HFFc6 (cell line): ENCODE data around the gene E2F1. TPM values are rescaled to one million over a fixed set of nuclear protein-coding genes. Genes with fewer than 3 reads are reported as not detected.

Experiments
- DNase-seq: peaks from one replicate; pipeline ENCODE4 v3.0.0-alpha.2; 2018
- H3K27ac Mint-ChIP-seq: 2 replicates; pipeline ENCODE4 v1.8.0; 2020; ENCODE audit warnings: mild to moderate bottlenecking, mixed read lengths
- H3K27me3 Mint-ChIP-seq: 2 replicates; pipeline ENCODE4 v1.8.0; 2021; ENCODE audit warnings: mild to moderate bottlenecking, moderate library complexity, mixed read lengths; ENCODE audit not compliant: insufficient read depth
- H3K36me3 Mint-ChIP-seq: 2 replicates; pipeline ENCODE4 v1.8.0; 2021; ENCODE audit warnings: low read depth, mixed read lengths
- H3K4me1 Mint-ChIP-seq: 2 replicates; pipeline ENCODE4 v1.8.0; 2020; ENCODE audit warnings: low read depth, mixed read lengths
- H3K4me3 Mint-ChIP-seq: 2 replicates; pipeline ENCODE4 v1.8.0; 2020; ENCODE audit warnings: mild to moderate bottlenecking, moderate library complexity, mixed read lengths
- H3K9me3 Mint-ChIP-seq: 2 replicates; pipeline ENCODE4 v1.8.0; 2020; ENCODE audit warnings: mild to moderate bottlenecking, mixed read lengths
- CTCF ChIP-seq: fragments of 200-600 bp; sonication (generic); IDR thresholded peaks from 2 replicates; pipeline ENCODE4 v1.5.0; 2021; ENCODE audit warnings: antibody characterized with exemption, mild to moderate bottlenecking
- total RNA-seq, 6 experiments: library from RNA; stranded (reverse); fragmentation: NEBNext Ultra II Directional; extraction: Animal tissue kit (Norgen Biotek cat#: 25700); gene quantifications; 2 replicates in 1 of 6; 3 replicates in 5 of 6; pipeline ENCODE4 v1.2.3, GENCODE V29; 2021

The E2F1 gene
- total RNA-seq, 6 experiments from 2014 or later, result 11.3 to 21.7 (median 20.2) TPM

GRCh38 chr20:33679758-33680485 is 6.3 kb downstream of the E2F1 start:
- H3K4me1 Mint-ChIP-seq, result peaks cover 47% of the 10 kb centered on the region
- H3K9me3 Mint-ChIP-seq, result no peaks in the 10 kb centered on the region
- H3K27ac Mint-ChIP-seq, result no peak overlapping the region
- no peaks in the 10 kb centered on the region for H3K36me3 Mint-ChIP-seq
- no peak for DNase-seq
- TF ChIP-seq CTCF, result no peak
- H3K27me3 Mint-ChIP-seq, result peaks cover 5% of the 10 kb centered on the region
- H3K4me3 Mint-ChIP-seq, result no peak overlapping the region

- H3K4me3 Mint-ChIP-seq, result no peak overlapping the region
- H3K4me1 Mint-ChIP-seq, result peaks cover 47% of the 10 kb centered on the region
- peaks cover 2% of the 10 kb centered on the region; the same call in 1 of the 2 replicates for H3K27me3 Mint-ChIP-seq
- H3K27ac Mint-ChIP-seq, result no peak overlapping the region
- no peak for TF ChIP-seq CTCF
- no peaks in the 10 kb centered on the region for H3K9me3 Mint-ChIP-seq
- no peak for DNase-seq
- H3K36me3 Mint-ChIP-seq, result no peaks in the 10 kb centered on the region
Measured at GRCh38 chr20:33677991-33678702, 8.0 kb downstream of the E2F1 start.

GRCh38 chr20:33676652-33677645 is 9.2 kb downstream of the E2F1 start:
- Mint-ChIP-seq H3K36me3 (0 out of 2 replicates have a peak, but pooled peaks cover 2% of the 10 kb centered on the region), H3K9me3 (no peaks in the 10 kb centered on the region), H3K4me1 (peaks cover 50% of the 10 kb centered on the region), H3K4me3 (no peak overlapping the region), H3K27me3 (peaks cover 2% of the 10 kb centered on the region; the same call in 1 of the 2 replicates), H3K27ac (no peak overlapping the region; the same call in 1 of the 2 replicates)
- TF ChIP-seq CTCF, result no peak
- no peak for DNase-seq

GRCh38 chr20:33676121-33676520 is 10.1 kb downstream of the E2F1 start:
- Mint-ChIP-seq H3K27me3 (peaks cover 2% of the 10 kb centered on the region; the same call in 1 of the 2 replicates), H3K4me3 (peak overlapping the region; percentile 13; the same call in 1 of the 2 replicates), H3K27ac (peak overlapping the region; percentile 83; the same call in 1 of the 2 replicates), H3K9me3 (no peaks in the 10 kb centered on the region), H3K4me1 (peaks cover 47% of the 10 kb centered on the region), H3K36me3 (0 out of 2 replicates have a peak, but pooled peaks cover 4% of the 10 kb centered on the region)
- no peak for DNase-seq
- TF ChIP-seq CTCF, result no peak
